ENCODE data around the gene CEP152.

CEP152 gene

DNA sequence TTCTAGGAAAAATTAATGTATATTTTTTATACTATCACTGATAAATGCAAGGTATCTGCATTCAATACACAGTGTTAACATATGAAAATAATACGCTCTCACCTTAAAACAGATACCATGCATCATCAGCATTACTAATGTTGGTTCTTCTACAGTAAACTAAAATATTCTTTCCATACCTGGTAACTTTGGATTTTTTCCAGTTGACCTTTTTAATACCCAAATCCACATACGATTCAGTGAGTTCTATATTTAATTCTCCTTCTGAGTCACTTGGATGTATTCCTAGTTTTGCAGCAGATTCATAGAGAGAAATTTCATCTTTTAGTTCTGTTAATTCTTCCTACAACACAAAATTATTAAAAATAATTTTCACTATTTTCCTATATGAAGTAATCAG lies 29.9 kb downstream of the CEP152 start:
- no peaks in the 10 kb centered on the region for H3K27me3 ChIP-seq (ENCODE audit: insufficient read depth, poor library complexity, severe bottlenecking)
- H3K27ac ChIP-seq (replicated peaks), result no peak overlapping the region
- DNase-seq (ENCODE audit: low read depth in 1 of 2, low spot score in 1 of 2), result no peak
- no peak overlapping the region for H3K4me3 ChIP-seq (replicated peaks; ENCODE audit: insufficient read depth, low read length)
- TF ChIP-seq POLR2AphosphoS5 (IDR thresholded peaks at IDR 0.05; ENCODE audit: low read depth) (no peak), REST (IDR thresholded peaks at IDR 0.05; ENCODE audit: insufficient replicate concordance, low read depth) (no peak), CTCF (IDR thresholded peaks at IDR 0.05; ENCODE audit: insufficient read depth, low read length) (no peak), SPI1 (IDR thresholded peaks at IDR 0.05; ENCODE audit: borderline replicate concordance, low read depth) (no peak), GABPA (IDR thresholded peaks at IDR 0.05; ENCODE audit: low read depth) (no peak)

GRCh38 chr15:48778331-48778730 lies 32.5 kb downstream of the CEP152 start:
- Histone ChIP-seq H3K4me3 (replicated peaks; ENCODE audit: insufficient read depth, low read length) (no peak overlapping the region), H3K27me3 (ENCODE audit: insufficient read depth, poor library complexity, severe bottlenecking) (no peaks in the 10 kb centered on the region), H3K27ac (replicated peaks) (no peak overlapping the region)
- TF ChIP-seq REST (IDR thresholded peaks at IDR 0.05; ENCODE audit: insufficient replicate concordance, low read depth) (no peak), POLR2AphosphoS5 (IDR thresholded peaks at IDR 0.05; ENCODE audit: low read depth) (no peak), CTCF (IDR thresholded peaks at IDR 0.05; ENCODE audit: insufficient read depth, low read length) (no peak), SPI1 (IDR thresholded peaks at IDR 0.05; ENCODE audit: borderline replicate concordance, low read depth) (no peak), GABPA (IDR thresholded peaks at IDR 0.05; ENCODE audit: low read depth) (no peak)
- no peak for DNase-seq (ENCODE audit: low read depth in 1 of 2, low spot score in 1 of 2)

- no peak for TF ChIP-seq SPI1 (IDR thresholded peaks at IDR 0.05; ENCODE audit: borderline replicate concordance, low read depth)
- no peak overlapping the region for H3K27ac ChIP-seq (replicated peaks)
- no peak for DNase-seq (ENCODE audit: low read depth in 1 of 2, low spot score in 1 of 2)
- H3K27me3 ChIP-seq (ENCODE audit: insufficient read depth, poor library complexity, severe bottlenecking), result no peaks in the 10 kb centered on the region
- H3K4me3 ChIP-seq (replicated peaks; ENCODE audit: insufficient read depth, low read length), result no peak overlapping the region
Observed at GRCh38 chr15:48777645-48778330, 33.1 kb downstream of the CEP152 start.

GRCh38 chr15:48775546-48775945 lies 35.3 kb downstream of the CEP152 start:
- no peaks in the 10 kb centered on the region for H3K27me3 ChIP-seq (ENCODE audit: insufficient read depth, poor library complexity, severe bottlenecking)
- no peak for DNase-seq (ENCODE audit: low read depth in 1 of 2, low spot score in 1 of 2)
- TF ChIP-seq POLR2AphosphoS5 (IDR thresholded peaks at IDR 0.05; ENCODE audit: low read depth) (no peak), CTCF (IDR thresholded peaks at IDR 0.05; ENCODE audit: insufficient read depth, low read length) (no peak), SPI1 (IDR thresholded peaks at IDR 0.05; ENCODE audit: borderline replicate concordance, low read depth) (no peak), REST (IDR thresholded peaks at IDR 0.05; ENCODE audit: insufficient replicate concordance, low read depth) (no peak), GABPA (IDR thresholded peaks at IDR 0.05; ENCODE audit: low read depth) (no peak)
- no peak overlapping the region for H3K4me3 ChIP-seq (replicated peaks; ENCODE audit: insufficient read depth, low read length)
- no peak overlapping the region for H3K27ac ChIP-seq (replicated peaks)
